GM18951 (cell line): ENCODE data around the gene ESM1.
"Not testable (repeated sequence)": the region's sequence is repeated elsewhere in the genome, so short reads cannot be mapped to it uniquely, and the experiment has no call there.

Experiments used
- POLR2A ChIP-seq: IDR thresholded peaks from 4 replicates; pipeline ENCODE4 v1.6.1; 2011; ENCODE audit warnings: mild to moderate bottlenecking; ENCODE audit not compliant: insufficient read length, insufficient read depth; ENCODE audit errors: extremely low read depth
- in situ Hi-C: fragments of 300-500 bp; cut with MboI; formaldehyde crosslinking; loops from one replicate; pipeline ENCODE4 v1.12.0; 2022; ENCODE audit warnings: low sequenced_read_pairs, mixed read lengths, inconsistent platforms; ENCODE audit not compliant: unreplicated experiment

ESM1 gene, protein sequence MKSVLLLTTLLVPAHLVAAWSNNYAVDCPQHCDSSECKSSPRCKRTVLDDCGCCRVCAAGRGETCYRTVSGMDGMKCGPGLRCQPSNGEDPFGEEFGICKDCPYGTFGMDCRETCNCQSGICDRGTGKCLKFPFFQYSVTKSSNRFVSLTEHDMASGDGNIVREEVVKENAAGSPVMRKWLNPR

DNA sequence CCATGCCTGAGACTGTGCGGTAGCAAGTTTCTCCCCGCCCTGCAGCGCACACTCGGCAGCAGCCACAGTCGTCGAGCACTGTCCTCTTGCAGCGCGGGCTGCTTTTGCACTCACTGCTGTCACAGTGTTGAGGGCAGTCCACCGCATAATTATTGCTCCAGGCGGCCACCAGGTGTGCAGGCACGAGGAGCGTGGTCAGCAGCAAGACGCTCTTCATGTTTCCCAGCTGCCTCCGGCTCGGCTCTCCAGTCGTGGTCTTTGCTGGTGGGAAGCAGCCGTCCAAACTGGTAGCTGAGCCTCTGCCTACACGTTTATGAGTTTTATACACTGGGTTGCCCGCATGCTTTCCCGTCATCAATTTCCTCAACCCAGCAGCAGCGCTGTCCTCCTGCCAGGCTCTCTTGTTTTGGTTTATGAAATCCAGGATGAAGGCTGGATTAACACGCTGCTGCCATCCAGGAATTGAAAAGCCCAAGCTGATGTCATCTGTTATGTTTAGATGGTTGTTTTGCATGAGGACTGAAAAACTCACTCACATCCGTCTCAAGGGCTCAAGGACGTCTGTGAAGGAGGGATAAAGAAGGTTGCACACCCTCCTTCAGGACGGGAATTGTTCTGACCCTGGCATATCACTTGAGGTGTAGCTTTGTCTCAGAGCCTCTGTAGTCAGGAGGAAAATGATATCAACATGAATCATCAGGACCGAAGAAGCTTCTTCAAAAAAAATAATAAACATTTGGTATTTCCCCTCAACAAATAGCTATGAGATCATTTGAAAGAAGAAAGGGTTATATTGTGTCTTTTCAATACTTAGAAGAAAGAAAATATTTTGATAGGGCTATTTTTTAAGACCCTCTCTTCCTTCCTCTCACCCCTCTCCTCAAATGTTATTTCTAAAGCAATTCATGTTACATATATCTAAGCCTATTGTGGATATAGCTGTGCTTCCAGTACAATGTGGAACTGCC lies at the start of gene ESM1:
TSS of gene ESM1 (minus strand) at position 293 of the 968 bp plus-strand sequence. CDS start at position 217, 76 bp downstream.
- in situ Hi-C loops = no loop called here
- TF ChIP-seq POLR2A = no peak

DNA sequence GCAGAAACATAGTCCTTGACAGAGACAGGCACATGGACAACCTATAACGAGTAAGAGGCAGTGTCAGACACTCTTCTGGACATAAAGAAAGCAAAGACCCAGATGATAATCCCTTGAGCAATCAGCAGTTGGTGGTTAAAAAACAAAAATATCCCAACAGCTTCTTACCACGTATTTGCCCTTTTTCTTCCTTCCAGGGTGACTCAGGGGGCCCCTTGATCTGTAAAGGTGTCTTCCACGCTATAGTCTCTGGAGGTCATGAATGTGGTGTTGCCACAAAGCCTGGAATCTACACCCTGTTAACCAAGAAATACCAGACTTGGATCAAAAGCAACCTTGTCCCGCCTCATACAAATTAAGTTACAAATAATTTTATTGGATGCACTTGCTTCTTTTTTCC lies 48.2 kb upstream of the ESM1 start:
- no peak for TF ChIP-seq POLR2A
- in situ Hi-C loops = no loop called here

DNA sequence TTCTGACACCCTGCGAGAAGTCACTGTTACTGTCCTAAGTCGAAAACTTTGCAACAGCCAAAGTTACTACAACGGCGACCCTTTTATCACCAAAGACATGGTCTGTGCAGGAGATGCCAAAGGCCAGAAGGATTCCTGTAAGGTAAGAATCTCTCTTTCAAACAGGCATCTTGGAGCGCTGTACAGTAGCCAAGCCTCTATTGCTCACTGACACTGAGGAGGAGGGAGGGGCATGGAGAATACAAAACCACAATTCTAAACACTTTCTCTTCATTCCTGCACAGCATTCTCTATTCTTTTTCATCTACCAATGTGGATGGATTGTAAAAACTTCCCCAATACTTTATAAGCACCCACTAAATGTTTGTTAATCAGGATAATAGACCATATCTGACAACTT lies 46.1 kb upstream of the ESM1 start:
- in situ Hi-C loops = no loop called here
- TF ChIP-seq POLR2A = no peak

DNA sequence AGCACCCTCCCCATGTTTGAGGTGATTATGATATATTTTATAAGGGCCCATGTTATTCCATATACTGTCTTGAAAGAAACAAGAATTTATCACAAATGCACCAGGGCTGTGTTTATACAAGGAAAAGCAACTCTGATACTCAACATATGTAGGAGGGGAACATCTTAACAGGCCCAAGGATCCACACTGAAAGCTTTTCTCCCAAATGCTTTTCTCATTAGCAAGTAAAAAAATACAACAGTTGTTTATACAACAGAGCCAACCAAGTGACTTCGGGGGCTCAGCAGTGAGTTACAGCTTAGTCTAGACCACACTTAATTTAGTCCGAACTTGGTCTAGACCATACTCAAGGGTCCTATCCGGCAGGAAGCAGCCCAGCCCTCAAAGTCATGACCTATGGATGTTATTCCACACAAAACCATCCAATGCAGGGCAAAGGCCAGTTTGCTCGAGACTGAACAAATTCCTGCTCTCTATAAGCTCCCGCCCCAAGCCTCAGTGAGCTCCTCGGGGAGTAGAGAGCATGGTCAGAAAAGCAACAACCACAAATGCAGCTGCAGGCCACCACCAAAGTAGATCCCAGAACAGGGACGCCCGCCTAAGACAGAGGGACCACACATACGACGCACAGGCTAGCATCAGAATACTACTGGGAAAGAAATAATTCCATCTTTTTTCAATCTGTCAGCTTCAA lies 45.4 kb upstream of the ESM1 start:
- in situ Hi-C loops = no loop called here
- TF ChIP-seq POLR2A = no peak

DNA sequence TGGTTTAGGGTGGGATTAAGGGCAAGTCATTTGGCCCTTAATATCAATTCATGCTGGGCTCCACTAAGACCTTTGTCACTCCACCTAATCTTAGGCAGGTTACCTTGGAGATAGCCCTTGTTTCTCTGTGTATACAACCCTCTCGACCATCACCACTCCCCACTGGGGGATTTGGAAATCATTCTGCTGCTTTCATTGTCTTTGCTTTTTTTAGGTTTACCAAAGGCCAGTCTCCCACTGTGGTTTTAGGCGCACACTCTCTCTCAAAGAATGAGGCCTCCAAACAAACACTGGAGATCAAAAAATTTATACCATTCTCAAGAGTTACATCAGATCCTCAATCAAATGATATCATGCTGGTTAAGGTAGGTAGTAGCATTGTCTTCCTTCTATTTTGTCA lies 44.8 kb upstream of the ESM1 start:
- in situ Hi-C loops = no loop called here
- no peak for TF ChIP-seq POLR2A

DNA sequence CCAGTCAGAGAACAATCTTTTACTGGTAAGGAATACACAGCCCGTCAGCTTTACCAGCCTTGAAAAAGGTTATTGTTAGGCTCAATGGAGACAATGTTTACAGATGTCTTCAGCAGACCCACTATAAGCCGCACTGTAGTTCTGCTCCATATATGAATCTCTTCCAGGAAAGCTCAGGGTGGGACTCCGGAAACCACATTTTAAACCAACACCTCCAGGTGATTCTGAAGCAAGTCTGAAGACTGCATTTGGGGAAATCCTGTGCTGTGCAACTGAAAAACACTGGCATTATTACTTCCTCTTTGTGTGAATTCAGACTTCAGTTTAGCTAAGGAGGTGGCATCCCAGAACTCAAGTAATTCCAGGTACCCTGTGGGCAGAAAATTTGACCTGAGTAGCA lies 42.2 kb upstream of the ESM1 start:
- TF ChIP-seq POLR2A = no peak
- in situ Hi-C loops = no loop called here

DNA sequence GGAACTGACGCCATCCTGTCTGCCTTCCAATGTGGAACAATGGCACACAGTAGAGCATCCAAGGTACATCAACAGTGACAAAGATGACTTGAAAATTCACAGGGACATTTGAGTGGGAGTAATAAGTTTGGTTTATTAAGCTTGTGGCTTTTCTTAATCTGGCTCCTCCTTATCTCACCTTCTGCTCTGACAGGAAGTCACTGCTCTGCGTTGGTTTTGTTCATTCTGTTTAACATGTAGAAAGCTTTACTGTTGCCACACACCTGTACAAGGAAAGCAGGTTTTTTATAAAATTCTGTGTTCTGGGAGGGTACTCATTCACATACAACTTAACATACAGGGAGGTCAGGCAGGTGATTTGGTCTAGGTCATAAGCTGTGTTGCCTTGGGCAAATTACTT lies 37.1 kb upstream of the ESM1 start:
- in situ Hi-C loops = no loop called here
- no peak for TF ChIP-seq POLR2A

DNA sequence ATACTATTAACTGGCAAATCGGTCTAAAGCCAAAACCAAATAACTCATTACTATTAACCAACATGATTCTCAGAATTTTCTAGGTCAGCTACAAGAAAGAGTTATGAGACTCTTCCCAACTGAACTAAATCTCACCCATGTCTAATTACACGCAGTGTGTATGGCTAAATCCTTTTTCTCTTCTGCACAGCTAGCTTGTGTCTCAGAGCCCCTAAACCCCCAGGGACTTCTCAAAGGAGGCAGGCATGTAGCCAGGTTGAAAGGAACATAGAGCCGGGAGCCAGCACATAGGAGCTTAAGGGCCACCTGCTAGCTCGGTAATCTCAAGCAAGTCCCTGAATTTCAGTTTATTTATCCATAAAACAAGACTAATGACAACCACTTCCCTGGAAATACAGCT lies 36.4 kb upstream of the ESM1 start:
- in situ Hi-C loops = no loop called here
- no peak for TF ChIP-seq POLR2A

DNA sequence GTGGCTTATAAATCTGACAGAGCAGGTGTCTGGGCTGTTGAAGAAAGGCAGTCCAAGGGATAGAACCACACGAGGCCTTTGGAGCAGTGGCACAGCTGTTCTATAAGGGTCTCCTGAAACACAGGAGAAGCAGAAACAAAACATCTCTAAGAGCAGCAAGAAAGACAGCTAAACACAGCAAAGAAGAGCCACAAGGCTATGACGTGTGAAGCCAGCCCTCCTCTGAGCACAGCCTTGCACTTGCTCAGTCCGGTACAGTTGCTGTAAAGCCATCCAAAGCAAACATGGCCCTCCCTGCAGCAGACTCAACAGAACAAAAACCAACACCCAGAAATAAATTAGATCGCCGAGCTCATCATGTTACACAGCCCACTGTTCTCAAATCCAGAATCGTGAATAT lies 36.0 kb upstream of the ESM1 start:
- TF ChIP-seq POLR2A = no peak
- in situ Hi-C loops = no loop called here

DNA sequence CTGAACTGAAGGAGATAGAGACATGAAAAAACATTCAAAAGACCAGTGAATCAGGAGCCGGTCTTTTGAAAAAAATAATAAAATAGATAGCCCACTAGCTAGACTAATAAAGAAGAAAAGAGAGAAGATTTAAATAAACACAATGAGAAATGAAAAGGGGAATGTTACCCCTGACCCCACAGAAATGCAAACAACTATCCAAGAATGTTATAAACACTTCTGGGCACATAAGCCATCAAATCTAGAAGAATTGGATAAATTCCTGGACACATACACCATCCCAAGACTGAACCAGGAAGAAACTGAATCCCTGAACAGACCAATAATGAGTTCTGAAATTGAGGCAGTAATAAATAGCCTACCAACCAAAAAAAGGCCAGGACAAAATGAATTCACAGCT lies 24.8 kb upstream of the ESM1 start:
- in situ Hi-C loops = not testable (repeated sequence)

DNA sequence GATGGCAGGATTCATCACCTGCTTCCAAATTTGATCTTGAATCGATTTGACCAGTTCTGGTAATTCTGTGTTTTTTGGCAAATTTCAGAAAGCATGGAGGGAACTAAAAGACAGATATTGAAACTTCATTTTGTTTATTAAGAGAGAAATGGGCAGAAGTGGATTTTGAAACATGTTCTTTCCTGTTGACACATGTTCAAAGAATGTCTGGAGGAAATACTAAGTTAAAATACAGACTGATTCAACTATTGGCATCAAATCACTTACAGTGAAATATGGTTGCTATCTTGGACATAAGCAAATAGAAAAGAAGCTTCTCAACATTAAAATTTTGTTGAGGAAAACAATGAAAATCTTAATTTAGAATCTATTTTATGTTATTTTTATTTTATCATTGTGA lies 19.3 kb upstream of the ESM1 start:
- in situ Hi-C loops = no loop called here

DNA sequence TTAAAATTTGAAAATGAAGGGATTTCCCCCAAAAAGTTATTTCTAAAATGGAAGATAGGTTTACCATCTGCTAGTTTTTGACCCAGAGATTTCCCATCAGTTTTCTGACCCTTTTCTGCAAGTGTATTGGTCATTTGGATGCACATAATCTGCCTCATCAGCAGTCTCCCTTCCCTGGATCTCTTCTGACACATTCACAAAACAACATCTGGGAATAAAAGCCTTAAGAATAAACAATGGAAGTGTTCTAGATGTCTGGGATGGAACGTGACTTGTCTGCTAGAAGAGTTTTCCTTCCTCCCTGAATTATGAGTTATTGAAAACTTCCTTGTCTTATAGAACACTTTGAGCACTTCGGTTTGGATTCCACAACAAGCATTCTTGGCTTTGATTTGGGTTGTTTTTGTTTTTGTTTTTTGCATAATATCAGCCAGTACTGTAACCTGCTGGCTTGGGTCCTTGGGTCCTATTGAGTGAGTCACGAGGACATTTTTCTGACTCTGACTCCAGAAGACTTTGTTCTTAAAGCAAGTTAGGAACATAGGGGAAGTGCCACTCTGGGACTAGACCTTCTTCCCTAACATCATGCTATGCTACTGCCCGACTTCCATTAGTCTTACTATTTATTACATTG lies 18.2 kb upstream of the ESM1 start:
- in situ Hi-C loops = no loop called here
- no peak for TF ChIP-seq POLR2A

More for the DNA sequence above, 19.3 kb upstream of the ESM1 start:
- TF ChIP-seq POLR2A = no peak

DNA sequence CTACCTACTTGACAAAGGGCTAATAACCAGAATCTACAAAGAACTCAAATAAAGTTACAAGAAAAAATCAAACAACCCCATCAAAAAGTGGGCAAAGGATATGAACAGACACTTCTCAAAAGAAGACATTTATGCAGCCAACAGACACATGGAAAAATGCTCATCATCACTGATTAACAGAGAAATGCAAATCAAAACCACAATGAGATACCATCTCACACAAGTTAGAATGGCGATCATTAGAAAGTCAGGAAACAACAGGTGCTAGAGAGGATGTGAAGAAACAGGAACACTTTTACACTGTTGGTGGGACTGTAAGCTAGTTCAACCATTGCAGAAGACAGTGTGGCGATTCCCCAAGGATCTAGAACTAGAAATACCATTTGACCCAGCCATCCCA lies 16.8 kb upstream of the ESM1 start:
- in situ Hi-C loops = not testable (repeated sequence)
